Stimulated activated CD8-positive, alpha-beta memory T cell treated with anti-CD3 and anti-CD28 coated beads, Interleukin-15, amount 100 ng/mL, for 48 hours (primary cell): ENCODE measurements around the gene DHRS3.
"Not testable (repeated sequence)": the region's sequence is repeated elsewhere in the genome, so short reads cannot be mapped to it uniquely, and the experiment has no call there.

ENCODE experiments used
- DNase-seq, 2 donors: peaks; one replicate each; pipeline ENCODE4 v3.0.0-alpha.2; 2020; ENCODE audit warnings: low read depth in 2 of 2

Gene DHRS3

GRCh38 chr1:12578860-12579422, 39.1 kb downstream of the DHRS3 start:
- no peak for DNase-seq

- no peak for DNase-seq
Measured at GRCh38 chr1:12577020-12577419, 41.0 kb downstream of the DHRS3 start.

GRCh38 chr1:12574757-12575139, 43.3 kb downstream of the DHRS3 start:
- no peak for DNase-seq

- DNase-seq: no peak
Measured at GRCh38 chr1:12573015-12573825, 44.8 kb downstream of the DHRS3 start.

GRCh38 chr1:12572522-12572921, 45.5 kb downstream of the DHRS3 start:
- no peak for DNase-seq

- no peak for DNase-seq
Measured at GRCh38 chr1:12570291-12570690, 47.7 kb downstream of the DHRS3 start.

- no peak for DNase-seq
Measured at GRCh38 chr1:12568009-12568767, 49.8 kb downstream of the DHRS3 start.

- no peak for DNase-seq
Measured at GRCh38 chr1:12567288-12567819, 50.7 kb downstream of the DHRS3 start.

GRCh38 chr1:12566484-12567287, 51.3 kb downstream of the DHRS3 start:
- DNase-seq: no peak

GRCh38 chr1:12565966-12566352, 52.1 kb downstream of the DHRS3 start:
- no peak for DNase-seq

- no peak for DNase-seq
Measured at GRCh38 chr1:12565094-12565965, 52.7 kb downstream of the DHRS3 start.

- not testable (repeated sequence) for DNase-seq
Measured at GRCh38 chr1:12564251-12564650, 53.8 kb downstream of the DHRS3 start.

- no peak for DNase-seq
Measured at GRCh38 chr1:12562955-12563576, 54.9 kb downstream of the DHRS3 start.

GRCh38 chr1:12561121-12561520, 56.9 kb downstream of the DHRS3 start:
- DNase-seq: no peak

GRCh38 chr1:12556957-12557935, 60.8 kb downstream of the DHRS3 start:
- DNase-seq: no peak

- no peak for DNase-seq
Measured at GRCh38 chr1:12556368-12556930, 61.6 kb downstream of the DHRS3 start.

GRCh38 chr1:12555411-12556367, 62.3 kb downstream of the DHRS3 start:
- no peak for DNase-seq
